ENCODE data around the gene SNX24. TPM values are rescaled to one million over a fixed set of nuclear protein-coding genes. Genes with fewer than 3 reads are reported as not detected.

The SNX24 gene
- polyA plus RNA-seq, 3 donors = 3.5 to 10.6 (median 8.0) TPM

GRCh38 chr5:123035360-123035917, 190.0 kb downstream of the SNX24 start:
- peaks cover 0 to 20% of the 10 kb centered on the region in 2 donors for H3K9me3 ChIP-seq (replicated peaks in 1 of 2; ENCODE audit: control insufficient read depth in 1 of 2, insufficient read depth in 1 of 2, low read length in 2 of 2)
- peaks cover 60 to 76% of the 10 kb centered on the region in 2 donors for H3K27me3 ChIP-seq (ENCODE audit: control insufficient read depth in 2 of 2, insufficient read depth in 2 of 2, low read length in 2 of 2)
- peak overlapping the region; percentile 75 to 91 for H3K4me3 Mint-ChIP-seq
- H2AFZ ChIP-seq (ENCODE audit: insufficient read depth, low read depth, low read length, poor library complexity, severe bottlenecking) = peak overlapping the region; percentile 71
- H3K4me3 ChIP-seq (replicated peaks in 1 of 3; ENCODE audit: low read depth in 2 of 3, low read length in 3 of 3) = peak overlapping the region in 2 of 3 experiments; percentile 28 to 74
- peaks cover 0 to 14% (median 2%) of the 10 kb centered on the region in 7 donors for H3K9me3 Mint-ChIP-seq
- no peaks in the 10 kb centered on the region for H3K36me3 ChIP-seq (replicated peaks in 1 of 2; ENCODE audit: control insufficient read depth in 1 of 2, insufficient read depth in 2 of 2, low read length in 2 of 2)
- no peak overlapping the region for H3K27ac Mint-ChIP-seq
- DNase-seq = no peak
- H3K4me1 ChIP-seq (ENCODE audit: control insufficient read depth in 1 of 2, insufficient read depth in 2 of 2, low read length in 2 of 2) = peaks cover 11 to 19% of the 10 kb centered on the region in 2 donors
- intact Hi-C loops (cut with micrococcal nuclease) = no loop called here
- no peaks in the 10 kb centered on the region for H3K36me3 Mint-ChIP-seq
- no peak overlapping the region for H3K9ac ChIP-seq (ENCODE audit: insufficient read depth, low read length, poor library complexity, severe bottlenecking)
- under 1% methylated on average over 19 of the region's 27 CpGs for WGBS (ENCODE audit: insufficient coverage)
- no peak for TF ChIP-seq CTCF (IDR thresholded peaks at IDR 0.05)
- H4K20me1 ChIP-seq (ENCODE audit: insufficient read depth, low read length) = no peaks in the 10 kb centered on the region
- H3K4me2 ChIP-seq (replicated peaks; ENCODE audit: extremely low read depth, low read length, poor library complexity, severe bottlenecking) = peak overlapping the region; percentile 81
- peaks cover 12% of the 10 kb centered on the region for H3K4me1 Mint-ChIP-seq
- H3K27me3 Mint-ChIP-seq (ENCODE audit: low read depth in 3 of 3) = peaks cover 54 to 78% (median 73%) of the 10 kb centered on the region in 3 donors
- no peaks in the 10 kb centered on the region for H3K79me2 ChIP-seq (ENCODE audit: insufficient read depth, low read length)
- H3K27ac ChIP-seq (ENCODE audit: low read depth in 1 of 2, low read length in 2 of 2) = no peak overlapping the region

- no peak for DNase-seq
- H3K9ac ChIP-seq (ENCODE audit: insufficient read depth, low read length, poor library complexity, severe bottlenecking) = no peak overlapping the region
- peak overlapping the region; percentile 28 to 74 (median 32) for H3K4me3 ChIP-seq (replicated peaks in 1 of 3; ENCODE audit: low read depth in 2 of 3, low read length in 3 of 3)
- peak overlapping the region; percentile 71 for H2AFZ ChIP-seq (ENCODE audit: insufficient read depth, low read depth, low read length, poor library complexity, severe bottlenecking)
- H3K4me3 Mint-ChIP-seq = peak overlapping the region; percentile 75 to 91
- peaks cover 51 to 77% (median 71%) of the 10 kb centered on the region in 3 donors for H3K27me3 Mint-ChIP-seq (ENCODE audit: low read depth in 3 of 3)
- H3K9me3 ChIP-seq (replicated peaks in 1 of 2; ENCODE audit: control insufficient read depth in 1 of 2, insufficient read depth in 1 of 2, low read length in 2 of 2) = peaks cover 0 to 20% of the 10 kb centered on the region in 2 donors
- peak overlapping the region; percentile 81 for H3K4me2 ChIP-seq (replicated peaks; ENCODE audit: extremely low read depth, low read length, poor library complexity, severe bottlenecking)
- no peaks in the 10 kb centered on the region for H3K36me3 ChIP-seq (replicated peaks in 1 of 2; ENCODE audit: control insufficient read depth in 1 of 2, insufficient read depth in 2 of 2, low read length in 2 of 2)
- H3K4me1 ChIP-seq (ENCODE audit: control insufficient read depth in 1 of 2, insufficient read depth in 2 of 2, low read length in 2 of 2) = peaks cover 11 to 19% of the 10 kb centered on the region in 2 donors
- H3K27me3 ChIP-seq (ENCODE audit: control insufficient read depth in 2 of 2, insufficient read depth in 2 of 2, low read length in 2 of 2) = peaks cover 60 to 76% of the 10 kb centered on the region in 2 donors
- H4K20me1 ChIP-seq (ENCODE audit: insufficient read depth, low read length) = no peaks in the 10 kb centered on the region
- no peak overlapping the region for H3K27ac Mint-ChIP-seq
- no peak overlapping the region for H3K27ac ChIP-seq (ENCODE audit: low read depth in 1 of 2, low read length in 2 of 2)
- intact Hi-C loops (cut with micrococcal nuclease) = no loop called here
- H3K79me2 ChIP-seq (ENCODE audit: insufficient read depth, low read length) = no peaks in the 10 kb centered on the region
- peaks cover 0 to 14% (median 2%) of the 10 kb centered on the region in 7 donors for H3K9me3 Mint-ChIP-seq
- no peak for TF ChIP-seq CTCF (IDR thresholded peaks at IDR 0.05)
- H3K36me3 Mint-ChIP-seq = no peaks in the 10 kb centered on the region
- WGBS (ENCODE audit: insufficient coverage) = 0% methylated on average over 37 of the region's 40 CpGs
- peaks cover 12% of the 10 kb centered on the region for H3K4me1 Mint-ChIP-seq
These were observed 190.5 kb downstream of the SNX24 start for GRCh38 chr5:123035918-123036390.

Measured in CD14-positive monocyte (primary cell).